Measurements from ENCODE around the gene PLA2G2D.

The PLA2G2D gene

GRCh38 chr1:20107351-20107750, 12.0 kb downstream of the PLA2G2D start:
- in situ Hi-C loops (cut with MboI; ENCODE audit: low sequenced_read_pairs, unreplicated experiment): no loop called here
- TF ChIP-seq CTCF (IDR thresholded peaks at IDR 0.05; ENCODE audit: borderline replicate concordance, control extremely low read depth, extremely low read depth, insufficient read depth, missing control alignments): no peak
- no peak for DNase-seq (ENCODE audit: low spot score)

DNA sequence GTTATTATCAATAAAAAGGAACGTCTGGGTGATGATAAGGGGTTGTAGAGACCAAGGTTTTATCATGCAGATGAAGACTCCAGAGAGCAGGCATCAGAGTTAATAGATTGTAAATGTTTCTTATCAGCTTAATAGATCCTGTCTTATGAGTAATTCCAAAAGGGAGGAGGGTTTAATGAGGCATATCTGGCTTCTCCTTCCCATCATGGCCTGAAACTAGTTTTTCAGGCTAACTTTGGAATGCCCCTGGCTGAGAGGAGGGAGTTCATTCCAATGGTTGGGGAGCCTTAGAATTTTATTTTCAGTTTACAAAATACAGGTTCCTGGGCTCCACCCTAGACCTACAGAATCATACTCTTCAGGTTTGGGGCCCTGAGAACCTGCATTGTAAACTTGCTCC, 13.5 kb downstream of the PLA2G2D start:
- in situ Hi-C loops (cut with MboI; ENCODE audit: low sequenced_read_pairs, unreplicated experiment): no loop called here
- no peak for TF ChIP-seq CTCF (IDR thresholded peaks at IDR 0.05; ENCODE audit: borderline replicate concordance, control extremely low read depth, extremely low read depth, insufficient read depth, missing control alignments)
- no peak for DNase-seq (ENCODE audit: low spot score)

DNA sequence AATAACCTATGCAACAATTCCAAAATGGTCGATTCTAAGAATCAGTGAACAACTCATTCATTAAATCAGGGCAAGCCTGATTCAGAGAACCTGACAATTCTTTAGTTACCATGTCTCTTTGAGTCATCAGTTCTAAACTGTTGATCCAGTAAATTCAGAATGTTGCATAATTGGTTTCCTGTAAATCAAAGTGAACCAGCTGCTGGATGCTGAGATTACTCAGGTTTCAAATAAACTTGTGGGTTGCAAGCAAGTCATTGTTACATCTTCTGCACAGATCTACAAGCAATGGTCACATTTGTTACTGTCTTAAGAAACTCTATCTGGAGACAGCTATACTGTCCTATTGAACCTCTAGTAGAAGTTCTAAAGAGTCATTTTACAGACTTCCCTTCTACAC, 16.5 kb downstream of the PLA2G2D start:
- DNase-seq (ENCODE audit: low spot score): no peak
- TF ChIP-seq CTCF (IDR thresholded peaks at IDR 0.05; ENCODE audit: borderline replicate concordance, control extremely low read depth, extremely low read depth, insufficient read depth, missing control alignments): no peak
- in situ Hi-C loops (cut with MboI; ENCODE audit: low sequenced_read_pairs, unreplicated experiment): no loop called here

GRCh38 chr1:20100632-20101355, 18.5 kb downstream of the PLA2G2D start:
- in situ Hi-C loops (cut with MboI; ENCODE audit: low sequenced_read_pairs, unreplicated experiment): no loop called here
- TF ChIP-seq CTCF (IDR thresholded peaks at IDR 0.05; ENCODE audit: borderline replicate concordance, control extremely low read depth, extremely low read depth, insufficient read depth, missing control alignments): peak; percentile 70
- peak; percentile 80 for DNase-seq (ENCODE audit: low spot score)

- no peak for TF ChIP-seq CTCF (IDR thresholded peaks at IDR 0.05; ENCODE audit: borderline replicate concordance, control extremely low read depth, extremely low read depth, insufficient read depth, missing control alignments)
- in situ Hi-C loops (cut with MboI; ENCODE audit: low sequenced_read_pairs, unreplicated experiment): no loop called here
- no peak for DNase-seq (ENCODE audit: low spot score)
These were observed 19.8 kb downstream of the PLA2G2D start for GRCh38 chr1:20099533-20099932.

DNA sequence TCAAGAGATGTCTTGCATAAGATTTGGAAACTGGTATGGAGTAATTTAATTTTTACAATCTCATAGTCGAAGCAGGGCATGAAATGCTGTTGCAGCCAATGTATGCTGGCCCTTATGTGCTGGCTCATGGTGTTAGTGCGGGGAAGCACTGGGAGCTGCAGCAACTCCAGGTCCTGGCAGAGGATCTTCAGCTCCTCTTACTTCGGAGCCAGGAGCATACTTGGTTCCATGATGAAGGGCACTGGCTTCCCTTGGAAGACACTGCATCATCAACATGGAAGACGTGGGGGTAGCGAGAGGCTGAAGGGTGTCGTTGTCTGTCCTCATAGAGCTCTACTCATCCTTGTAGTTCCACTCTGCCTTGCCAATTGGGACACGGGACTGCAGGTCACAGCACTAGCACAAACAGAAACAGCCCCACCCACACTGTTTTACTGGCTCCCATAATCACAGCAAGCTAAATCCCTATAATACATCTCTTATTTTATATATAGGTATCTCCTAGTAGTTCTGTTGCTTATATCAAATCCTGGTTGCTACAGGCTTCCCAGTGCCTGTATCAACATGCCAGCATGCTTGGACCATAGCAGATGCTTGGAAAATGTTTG, 22.4 kb downstream of the PLA2G2D start:
- no peak for DNase-seq (ENCODE audit: low spot score)
- in situ Hi-C loops (cut with MboI; ENCODE audit: low sequenced_read_pairs, unreplicated experiment): no loop called here

More for the DNA sequence above, 22.4 kb downstream of the PLA2G2D start:
- no peak for TF ChIP-seq CTCF (IDR thresholded peaks at IDR 0.05; ENCODE audit: borderline replicate concordance, control extremely low read depth, extremely low read depth, insufficient read depth, missing control alignments)

Measured in GM13976 (cell line).